Measurements from ENCODE around the gene TRMT1L.

Gene TRMT1L

GRCh38 chr1:185112356-185112755, 44.4 kb downstream of the TRMT1L start:
- no peak for DNase-seq

- DNase-seq = no peak
Measured at GRCh38 chr1:185111873-185112272, 44.9 kb downstream of the TRMT1L start.

GRCh38 chr1:185110145-185110544, 46.6 kb downstream of the TRMT1L start:
- DNase-seq = no peak

- DNase-seq = peak in 1 of 5 experiments; percentile 34
Measured at GRCh38 chr1:185108321-185108720, 48.4 kb downstream of the TRMT1L start.

GRCh38 chr1:185105121-185105520, 51.6 kb downstream of the TRMT1L start:
- no peak for DNase-seq

GRCh38 chr1:185104083-185104482, 52.7 kb downstream of the TRMT1L start:
- no peak for DNase-seq

GRCh38 chr1:185096531-185096930, 60.2 kb downstream of the TRMT1L start:
- no peak for DNase-seq

- DNase-seq = no peak
Measured at GRCh38 chr1:185094761-185095160, 62.0 kb downstream of the TRMT1L start.

- DNase-seq = no peak
Measured at GRCh38 chr1:185091480-185091879, 65.3 kb downstream of the TRMT1L start.

- no peak for DNase-seq
Measured at GRCh38 chr1:185087746-185088145, 69.0 kb downstream of the TRMT1L start.

GRCh38 chr1:185087101-185087500, 69.7 kb downstream of the TRMT1L start:
- no peak for DNase-seq

- no peak for DNase-seq
Measured at GRCh38 chr1:185083818-185084217, 72.9 kb downstream of the TRMT1L start.

- DNase-seq = no peak
Measured at GRCh38 chr1:185080422-185080821, 76.3 kb downstream of the TRMT1L start.

- DNase-seq = no peak
Measured at GRCh38 chr1:185077374-185077773, 79.4 kb downstream of the TRMT1L start.

- DNase-seq = no peak
Measured at GRCh38 chr1:185075476-185075875, 81.3 kb downstream of the TRMT1L start.

- DNase-seq = no peak
Measured at GRCh38 chr1:185074307-185074706, 82.4 kb downstream of the TRMT1L start.

- DNase-seq = no peak
Measured at GRCh38 chr1:185073725-185074124, 83.0 kb downstream of the TRMT1L start.

- no peak for DNase-seq
Measured at GRCh38 chr1:185070051-185070450, 86.7 kb downstream of the TRMT1L start.

- no peak for DNase-seq
Measured at GRCh38 chr1:185069202-185069772, 87.5 kb downstream of the TRMT1L start.

GRCh38 chr1:185068341-185068740, 88.4 kb downstream of the TRMT1L start:
- DNase-seq = no peak

All from T-helper 2 cell (primary cell).